Epidermal melanocyte (primary cell): ENCODE measurements around the gene SPACA6.
A peak's percentile ranks its signal among the peaks of the same experiment; 100 is the strongest.

Experiments
- DNase-seq: peaks from one replicate; pipeline ENCODE4 v3.0.0; 2011; ENCODE audit warnings: low spot score; ENCODE audit not compliant: insufficient read length

SPACA6 gene

DNA sequence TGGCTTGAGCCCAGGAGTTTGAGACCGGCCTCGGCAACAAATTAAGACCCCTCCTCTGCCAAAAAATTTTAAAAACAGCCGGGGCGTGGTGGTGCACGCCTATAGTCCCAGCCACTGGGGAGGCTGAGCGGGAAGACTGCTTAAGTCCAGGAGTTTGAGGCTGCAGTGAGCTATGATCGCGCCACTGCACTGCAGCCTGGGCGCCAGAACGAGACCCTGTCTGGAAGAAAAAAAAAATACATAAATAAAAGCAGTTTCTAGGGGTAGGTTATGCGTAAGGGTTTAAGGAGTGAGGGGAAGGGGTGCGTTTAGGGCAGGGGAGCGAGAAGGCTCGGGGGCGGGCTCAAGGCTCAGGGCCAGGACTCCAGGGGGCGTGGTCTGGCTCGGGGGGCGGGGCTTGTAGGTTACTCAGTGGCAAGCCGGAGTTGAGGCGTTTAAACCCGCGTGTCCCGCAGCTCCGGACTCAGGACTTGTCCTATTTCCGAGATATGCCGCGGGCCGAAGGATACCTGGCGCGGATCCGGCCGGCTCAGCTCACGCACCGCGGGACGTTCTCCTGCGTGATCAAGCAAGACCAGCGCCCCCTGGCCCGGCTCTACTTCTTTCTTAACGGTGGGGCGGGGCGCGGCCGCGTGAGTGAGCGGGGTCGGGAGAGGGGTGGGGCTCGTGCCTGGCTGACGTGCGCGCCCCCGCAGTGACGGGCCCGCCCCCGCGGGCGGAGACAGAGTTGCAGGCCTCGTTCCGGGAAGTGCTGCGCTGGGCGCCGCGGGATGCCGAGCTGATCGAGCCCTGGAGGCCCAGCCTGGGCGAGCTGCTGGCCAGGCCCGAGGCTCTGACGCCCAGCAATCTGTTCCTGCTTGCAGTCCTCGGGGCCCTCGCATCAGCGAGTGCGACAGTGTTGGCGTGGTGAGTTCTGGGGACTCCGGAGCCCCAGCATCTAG, 10.7 kb downstream of the SPACA6 start:
- peak; percentile 97 for DNase-seq

DNA sequence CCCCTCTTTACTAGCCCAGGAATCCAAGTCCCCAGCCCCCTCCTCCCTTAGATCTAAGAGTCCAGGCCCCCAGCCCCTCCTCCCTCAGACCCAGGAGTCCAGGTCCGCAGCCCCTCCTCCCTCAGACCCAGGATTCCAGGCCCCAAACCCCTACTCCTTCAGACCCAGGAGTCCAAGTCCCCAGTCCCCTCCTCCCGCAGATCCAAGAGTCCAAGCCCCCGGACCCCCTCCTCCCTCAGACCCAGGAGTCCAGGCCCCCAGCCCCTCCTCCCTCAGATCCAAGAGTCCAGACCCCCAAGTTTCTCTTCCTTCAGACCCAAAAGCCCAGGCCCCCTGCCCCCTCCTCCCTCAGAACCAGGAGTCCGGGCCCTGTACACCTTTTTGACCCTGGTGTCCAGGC, 11.5 kb downstream of the SPACA6 start:
- no peak for DNase-seq

DNA sequence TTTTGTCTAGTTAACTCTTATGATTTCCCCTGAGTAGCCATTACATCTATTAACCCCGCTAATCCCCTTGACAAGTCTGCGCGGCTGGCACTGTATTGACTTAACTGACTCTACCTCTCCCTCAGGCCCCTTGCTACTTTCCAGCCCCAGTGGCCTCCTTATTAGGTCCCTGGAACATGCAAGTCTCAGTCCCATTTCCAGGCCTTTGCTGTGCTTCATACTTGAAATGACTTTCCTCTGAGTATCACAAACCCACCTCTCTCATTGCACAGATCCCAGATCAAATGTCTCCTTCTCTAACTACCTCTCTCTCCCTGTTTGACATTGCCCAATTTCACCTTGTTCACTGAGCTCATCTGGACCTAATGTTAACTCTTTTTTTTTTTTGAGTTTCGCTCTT, 13.2 kb downstream of the SPACA6 start:
- no peak for DNase-seq

DNA sequence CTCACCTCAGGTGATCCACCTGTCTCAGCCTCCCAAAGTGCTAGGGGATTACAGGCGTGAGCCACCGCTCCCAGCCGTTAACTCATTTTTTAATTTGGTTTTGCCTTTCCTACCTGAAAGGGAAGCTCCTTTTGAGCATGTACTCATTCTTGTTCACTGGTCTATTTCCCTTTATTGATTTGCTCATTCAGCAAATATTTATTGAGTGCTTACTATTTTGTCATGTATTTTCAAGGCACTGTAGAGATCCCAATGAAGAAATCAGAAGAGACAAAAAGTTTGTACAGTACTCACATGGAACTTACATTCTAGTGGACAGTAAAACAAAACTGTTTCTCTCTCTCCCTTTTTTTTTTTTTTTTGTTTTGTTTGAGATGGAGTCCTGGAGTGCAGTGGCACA, 13.8 kb downstream of the SPACA6 start:
- no peak for DNase-seq

DNA sequence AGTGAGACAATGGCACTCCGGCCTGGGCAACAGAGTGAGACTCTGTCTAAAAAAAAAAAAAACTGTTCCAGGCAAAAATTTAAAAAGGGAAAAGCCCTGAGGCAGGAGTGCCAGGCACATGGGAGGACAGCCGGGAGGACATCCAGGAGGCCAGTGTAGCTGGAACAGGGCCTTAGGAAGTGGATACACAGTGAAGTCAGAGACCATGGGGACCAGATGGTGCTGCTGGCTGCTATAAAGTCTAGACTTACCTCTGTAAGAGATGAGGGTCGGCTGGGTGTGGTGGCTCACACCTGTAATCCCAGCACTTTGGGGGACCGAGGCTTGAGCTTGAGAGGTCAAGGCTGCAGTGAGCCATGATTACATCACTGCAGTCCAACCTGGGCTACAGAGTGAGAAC, 15.7 kb downstream of the SPACA6 start:
- DNase-seq, result no peak

DNA sequence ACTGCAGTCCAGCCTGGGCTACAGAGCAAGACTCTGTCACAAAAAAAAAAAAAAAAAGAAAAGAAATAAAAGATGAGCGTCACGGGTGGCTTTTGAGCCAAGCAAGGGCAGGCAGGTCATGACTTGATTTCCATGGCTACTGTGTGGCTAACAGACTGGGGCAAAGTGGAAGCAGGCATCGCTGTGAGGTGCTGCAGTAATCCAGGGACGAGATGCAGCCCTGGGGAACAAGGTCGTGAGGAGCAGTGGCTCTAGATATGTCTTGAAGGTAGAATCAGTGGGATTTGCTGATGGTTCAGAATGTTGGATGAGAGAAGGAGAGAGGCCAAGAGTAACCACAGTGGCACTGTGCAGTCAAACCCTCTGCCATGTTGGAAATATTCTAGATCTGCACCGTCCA, 16.4 kb downstream of the SPACA6 start:
- DNase-seq, result no peak

DNA sequence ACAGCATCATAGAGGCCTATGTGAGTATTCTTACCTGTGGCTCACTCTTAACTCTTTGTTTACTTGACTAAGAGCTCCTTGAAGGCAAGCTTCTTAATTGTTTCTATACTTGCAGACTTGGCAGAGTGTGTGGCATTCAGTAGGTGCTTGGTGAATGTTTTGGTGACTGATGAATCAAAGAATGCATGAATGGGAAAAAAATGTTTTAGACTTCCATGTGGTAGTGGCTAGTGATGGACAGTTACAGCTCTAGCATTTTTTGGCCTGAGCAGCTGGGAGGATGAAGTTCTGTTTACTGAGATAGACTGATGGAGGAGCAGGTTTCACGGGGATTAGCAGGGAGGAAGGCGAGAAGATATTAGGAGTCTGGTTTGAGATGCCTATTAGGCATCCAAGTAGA, 17.0 kb downstream of the SPACA6 start:
- no peak for DNase-seq

DNA sequence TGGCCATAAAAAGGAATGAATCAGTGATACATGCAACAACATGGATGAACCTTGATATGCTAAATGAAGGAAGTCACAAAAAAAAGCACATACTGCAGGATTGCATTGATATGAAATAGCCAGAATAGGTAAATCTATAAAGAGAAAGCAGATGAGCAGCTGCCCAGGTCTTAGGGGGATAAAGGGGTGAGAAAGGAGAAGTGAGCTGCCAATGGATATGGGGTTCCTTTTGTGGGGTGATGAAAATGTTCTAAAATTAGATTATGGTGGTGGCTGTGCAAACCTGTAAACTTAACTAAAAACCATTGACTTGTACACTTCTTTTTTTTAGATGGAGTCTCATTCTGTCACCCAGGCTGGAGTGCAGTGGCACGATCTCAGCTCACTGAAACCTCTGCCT, 18.6 kb downstream of the SPACA6 start:
- DNase-seq, result no peak

DNA sequence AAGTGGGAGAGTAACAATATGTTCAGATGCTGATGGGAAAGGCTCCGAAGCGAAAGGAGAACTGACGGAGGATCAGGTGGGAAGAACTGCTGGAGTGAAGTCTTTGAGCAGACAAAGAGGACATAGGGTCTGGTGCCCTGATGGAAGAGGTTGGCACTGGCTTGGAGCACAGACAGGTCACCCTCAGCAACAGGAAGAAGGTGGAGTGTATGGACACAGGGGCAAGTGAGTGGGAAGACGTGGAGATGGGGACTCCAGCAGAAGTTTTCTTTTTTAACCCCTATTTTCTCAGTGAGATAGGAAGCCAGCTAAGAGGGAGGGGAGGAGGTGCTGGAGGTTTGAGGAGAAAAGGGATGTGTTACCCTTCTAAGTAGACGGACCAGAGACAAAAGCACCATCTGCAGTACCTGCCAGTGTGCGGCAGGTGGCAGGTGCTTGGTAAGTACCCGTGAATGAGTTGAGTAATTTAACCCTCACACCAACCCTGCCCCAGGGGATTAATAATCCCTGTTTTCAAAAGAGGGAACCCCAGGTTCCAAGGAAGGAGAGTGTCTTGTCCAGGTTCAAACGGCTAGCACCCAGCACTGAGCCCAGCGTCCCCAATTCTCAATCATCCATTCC, 19.4 kb downstream of the SPACA6 start:
- no peak for DNase-seq

DNA sequence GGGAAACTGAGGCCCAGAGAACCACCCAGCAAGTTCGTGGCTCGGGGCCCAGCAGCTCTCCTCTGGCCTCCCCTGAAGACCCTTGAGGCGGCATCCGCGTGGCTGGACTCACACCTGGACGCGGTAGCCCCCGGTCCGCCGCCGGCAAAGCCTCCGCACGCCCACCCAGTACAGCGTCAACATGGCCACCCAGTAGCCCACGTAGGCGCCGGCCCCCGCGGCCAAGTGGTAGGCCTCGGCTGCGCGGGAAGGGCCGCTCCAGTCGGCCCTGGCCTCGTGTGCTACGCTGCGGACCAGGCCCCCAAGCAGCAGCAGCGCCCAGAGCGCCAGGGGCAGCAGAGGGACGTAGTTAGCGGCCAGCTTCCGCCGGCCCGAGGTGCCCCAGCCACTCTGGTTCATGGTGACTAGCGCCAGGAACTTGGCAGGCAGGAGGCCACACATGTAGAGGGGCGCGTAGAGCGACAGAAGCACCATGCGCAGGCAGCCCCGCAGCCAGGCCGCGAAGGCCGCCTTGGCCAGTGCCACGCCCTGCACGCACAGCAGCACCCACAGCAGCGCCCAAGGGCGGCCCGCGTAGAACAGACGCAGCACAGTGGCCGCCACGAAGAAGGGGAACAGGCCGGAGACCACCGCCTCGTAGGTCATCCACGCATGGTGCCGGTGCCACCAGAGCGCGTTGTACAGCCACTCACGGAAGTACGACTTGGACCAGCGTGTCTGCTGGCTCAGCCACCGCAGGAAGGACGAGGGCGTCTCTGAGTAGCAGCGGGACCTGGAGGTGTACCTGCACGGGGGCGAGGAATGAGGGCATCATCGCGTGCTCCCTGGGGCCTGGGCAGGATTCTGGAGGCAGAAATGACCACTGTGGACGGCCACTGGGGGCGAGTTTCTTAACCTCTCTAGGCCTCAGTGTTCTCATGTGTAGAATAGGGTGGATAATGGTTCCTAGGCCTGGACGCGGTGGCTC, 20.5 kb downstream of the SPACA6 start:
- DNase-seq, result no peak

DNA sequence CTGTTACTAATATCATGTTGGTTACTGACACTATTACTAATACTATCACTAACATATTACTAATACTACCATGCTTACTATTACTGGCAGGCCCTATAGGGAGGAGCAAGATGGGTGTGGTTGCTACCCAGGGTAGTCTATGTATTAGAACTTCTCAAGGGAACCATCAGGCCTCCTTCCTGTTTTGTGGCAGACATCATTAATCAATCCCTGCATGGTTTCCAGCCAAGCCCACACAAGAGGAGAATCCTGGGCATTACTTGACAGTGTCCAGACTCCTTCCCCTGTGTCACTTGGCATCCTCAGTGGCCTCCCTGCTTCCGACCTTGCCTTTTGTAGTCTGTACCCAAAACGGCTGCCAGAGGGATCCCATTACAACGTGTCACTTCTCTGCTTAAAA, 21.7 kb downstream of the SPACA6 start:
- no peak for DNase-seq

DNA sequence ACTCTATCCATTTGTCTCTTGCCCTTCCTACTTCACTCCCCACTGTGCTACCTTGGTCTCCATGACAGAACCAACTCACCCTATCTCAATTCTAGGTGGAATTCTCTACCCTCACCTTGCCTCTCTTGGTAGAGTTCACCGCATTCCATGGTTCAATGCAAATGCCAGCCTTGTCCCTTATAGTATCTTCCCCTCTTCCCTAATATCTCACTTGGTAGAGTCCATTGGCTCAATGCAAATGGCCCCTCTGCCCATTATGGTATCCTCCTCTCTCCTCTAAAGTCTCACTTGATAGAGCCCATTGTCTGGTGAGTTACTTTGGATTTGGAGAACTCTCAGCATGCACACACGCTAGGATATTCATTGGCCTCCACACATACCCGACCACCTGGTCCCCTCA, 22.7 kb downstream of the SPACA6 start:
- DNase-seq, result no peak

DNA sequence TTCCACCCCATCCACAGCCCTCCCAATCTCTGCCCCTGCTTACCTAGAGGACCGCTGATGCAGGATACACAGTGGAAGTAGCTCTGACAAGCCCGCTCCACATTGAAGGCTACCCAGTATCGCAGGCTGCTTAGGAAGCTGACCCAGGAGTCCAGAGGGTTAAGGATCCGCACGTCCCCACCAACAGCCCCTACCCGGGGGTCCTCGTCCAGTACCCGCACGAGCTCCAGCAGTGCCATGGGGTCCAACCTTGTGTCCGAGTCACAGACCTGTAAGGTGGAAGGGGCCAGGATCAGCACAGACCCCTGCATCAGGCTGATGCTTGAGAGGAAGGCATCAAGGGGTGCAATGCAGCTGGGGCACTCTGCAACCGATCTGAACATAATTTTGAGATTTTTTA, 23.8 kb downstream of the SPACA6 start:
- no peak for DNase-seq

DNA sequence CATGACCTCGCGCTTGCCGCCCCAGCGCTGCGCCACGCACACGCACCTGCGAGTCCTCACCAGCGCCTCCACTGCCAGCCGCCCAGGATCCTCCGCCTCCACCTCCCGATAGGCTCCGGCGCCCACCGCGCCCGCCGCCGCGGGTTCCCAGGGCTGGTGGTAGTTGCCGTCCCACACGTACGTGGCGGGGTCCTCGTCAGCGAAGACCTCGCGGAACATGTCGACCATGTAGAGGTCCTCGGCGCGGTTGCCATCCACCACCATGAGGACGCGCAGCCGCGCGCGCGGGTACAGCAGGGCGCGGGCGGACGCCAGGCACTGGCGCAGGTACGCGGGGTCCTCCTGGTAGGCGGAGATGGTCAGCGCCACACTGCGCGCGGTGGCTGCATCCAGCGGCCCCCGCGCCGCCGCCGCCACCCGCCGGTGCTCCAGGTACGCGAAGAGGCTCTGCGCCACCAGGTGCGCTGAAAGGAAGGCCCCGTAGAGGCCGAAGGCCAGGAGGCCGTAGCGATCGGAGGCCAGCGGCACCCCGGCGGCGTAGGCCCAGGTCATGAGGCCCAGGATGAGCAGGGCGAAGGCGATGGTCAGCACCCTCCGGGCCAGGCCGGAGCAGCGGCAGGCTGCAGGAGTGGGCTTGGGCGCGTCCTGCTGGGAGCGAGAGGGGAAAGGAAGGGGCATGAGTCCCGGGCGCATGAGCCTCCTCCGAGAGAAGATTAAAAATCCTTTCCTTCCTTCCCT, 26.3 kb downstream of the SPACA6 start:
- DNase-seq, result no peak

DNA sequence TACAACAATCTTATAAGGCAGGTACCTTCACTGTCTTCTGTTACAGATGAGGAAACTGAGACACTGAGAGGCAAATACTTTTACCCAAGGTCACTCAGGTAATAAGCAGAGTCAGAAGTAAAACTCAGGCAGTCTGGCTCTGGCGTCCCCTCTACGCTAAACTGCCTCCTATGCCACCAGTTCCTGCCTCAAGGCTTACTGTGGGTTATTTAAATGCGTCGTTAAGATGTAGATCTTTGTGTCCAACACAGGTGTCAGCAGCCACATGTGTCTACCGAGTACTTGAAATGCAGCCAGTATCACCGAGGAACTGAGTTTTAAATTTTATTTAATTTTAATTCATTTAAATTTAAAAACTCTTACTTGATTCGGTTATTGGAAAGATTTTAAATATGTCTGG, 28.8 kb downstream of the SPACA6 start:
- DNase-seq, result no peak

DNA sequence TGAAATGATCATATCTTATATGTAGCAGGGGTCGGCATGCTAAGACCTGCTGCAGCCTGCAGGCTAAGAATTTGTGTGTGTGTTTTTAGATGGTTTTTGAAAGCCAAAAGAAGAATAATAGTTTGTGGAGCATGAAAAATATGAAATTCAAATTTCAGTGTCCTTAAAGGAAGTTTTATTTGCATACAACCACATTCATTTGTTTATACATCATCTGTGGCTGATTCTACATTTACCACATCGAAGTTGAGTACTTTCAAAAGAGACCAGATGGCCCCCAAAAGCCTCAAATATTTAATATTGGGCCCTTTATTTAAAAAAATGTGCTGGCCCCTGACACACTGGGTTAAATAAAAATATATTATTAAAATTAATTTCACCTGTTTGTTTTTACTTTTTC, 29.4 kb downstream of the SPACA6 start:
- DNase-seq, result no peak

DNA sequence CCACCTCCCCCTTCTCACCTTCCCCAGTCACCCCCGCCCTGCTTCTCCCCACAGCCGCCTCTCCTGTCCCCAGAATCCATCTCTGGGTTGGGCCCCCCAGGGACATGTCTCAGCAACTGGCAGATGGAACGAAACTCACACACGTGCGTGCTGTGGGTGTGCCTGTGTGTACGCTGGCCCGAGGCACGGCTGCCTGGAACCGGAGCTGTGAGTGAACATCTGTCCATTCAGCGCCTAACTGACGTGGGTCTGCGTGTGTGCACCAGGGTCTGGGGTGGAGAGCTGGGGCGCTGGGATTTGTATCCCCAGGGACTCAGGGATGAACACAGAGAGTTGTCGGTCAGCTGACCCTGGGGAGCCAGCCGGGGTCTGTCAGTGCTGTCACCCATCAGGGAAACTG, 31.4 kb downstream of the SPACA6 start:
- DNase-seq, result no peak

DNA sequence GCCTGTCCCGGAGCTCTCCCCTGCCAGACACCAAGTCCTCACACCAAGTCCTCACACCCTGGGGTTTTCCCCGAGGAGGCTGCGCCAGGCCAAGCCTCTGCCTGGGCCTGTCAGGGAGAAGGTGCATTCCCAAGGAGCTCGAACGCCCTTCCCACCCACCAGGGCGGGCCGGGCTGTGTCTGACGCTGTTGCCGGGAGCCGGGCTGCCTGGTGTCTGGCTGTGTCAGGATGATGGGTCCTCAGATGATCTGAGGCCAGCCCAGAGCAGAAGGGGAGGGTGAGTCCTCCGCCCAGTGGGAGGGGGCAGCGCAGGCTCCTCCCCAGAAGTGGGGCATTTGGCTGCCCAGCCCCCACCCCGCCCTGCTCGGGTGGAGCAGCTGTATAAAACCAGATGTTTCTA, 32.9 kb downstream of the SPACA6 start:
- no peak for DNase-seq

DNA sequence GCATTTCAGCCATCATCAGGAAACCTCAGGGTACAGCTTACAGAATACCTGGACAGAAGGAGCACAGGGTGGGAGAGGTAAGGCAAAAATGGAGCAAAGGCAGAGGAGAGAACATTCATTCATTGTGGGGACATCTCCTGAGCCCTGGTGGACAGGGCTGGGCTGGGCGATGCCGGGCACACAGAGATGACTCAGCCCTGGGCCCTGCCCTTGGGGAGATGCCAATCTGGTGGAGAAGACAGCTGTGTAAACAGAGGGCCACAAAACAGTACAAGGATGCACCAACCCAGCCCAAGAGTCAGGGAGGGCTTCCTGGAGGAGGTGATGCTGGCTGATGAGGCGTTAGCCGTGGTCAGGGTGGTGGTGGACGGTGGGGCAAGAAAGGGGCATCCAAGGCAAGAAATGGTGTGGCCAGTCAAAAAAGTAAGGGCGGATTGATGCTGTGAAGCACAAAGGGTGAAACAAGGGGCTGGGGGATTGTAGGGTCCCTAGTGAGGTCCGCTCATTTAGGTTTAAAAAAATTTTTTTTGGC, 34.3 kb downstream of the SPACA6 start:
- DNase-seq, result no peak

DNA sequence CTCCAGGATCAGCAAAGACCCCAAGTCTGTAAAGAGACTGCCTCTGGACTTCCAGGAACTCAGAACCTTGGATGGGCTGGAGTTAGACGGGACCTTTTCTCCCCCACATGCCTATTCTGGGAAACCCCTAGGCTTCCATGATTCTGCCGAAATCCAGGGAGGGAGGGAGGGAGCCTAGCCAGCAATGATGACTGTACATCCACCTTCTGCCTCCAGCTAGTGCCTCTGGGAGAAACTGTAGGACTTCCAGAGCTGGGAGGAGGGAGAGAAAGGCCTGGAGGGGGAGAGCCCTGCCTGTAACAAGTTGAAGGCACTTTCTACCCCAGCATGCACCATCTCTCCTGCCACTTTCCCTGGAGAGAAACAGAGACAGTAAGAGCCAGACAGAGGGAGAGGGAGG, 36.7 kb downstream of the SPACA6 start:
- DNase-seq, result no peak
